ENCODE data around the gene SOCS6. TPM values are rescaled to one million over a fixed set of nuclear protein-coding genes. Genes with fewer than 3 reads are reported as not detected.
"Not testable (repeated sequence)": the region's sequence is repeated elsewhere in the genome, so short reads cannot be mapped to it uniquely, and the experiment has no call there.

Gene SOCS6
- polyA plus RNA-seq, 5 donors, result 17.5 to 26.9 (median 22.8) TPM

DNA sequence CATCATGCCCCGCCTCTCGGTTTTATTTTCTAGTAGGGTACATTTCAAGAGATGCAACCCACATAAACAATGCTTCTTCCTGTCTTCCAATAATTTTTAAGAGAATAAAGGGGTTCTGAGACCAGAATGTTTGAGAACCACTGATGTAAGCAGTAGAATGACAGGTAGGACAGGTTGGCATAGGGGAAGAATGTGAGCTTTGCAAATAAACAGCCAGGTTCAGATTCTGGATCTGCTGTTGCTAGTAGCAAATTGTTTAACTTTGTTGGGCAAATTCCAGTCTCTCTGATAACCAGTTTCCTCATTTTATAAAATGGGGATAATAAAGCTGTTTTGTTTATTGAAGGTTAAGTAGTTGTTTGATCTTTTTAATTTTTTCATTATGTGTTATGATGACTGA lies 32.8 kb downstream of the SOCS6 start:
- no peak for DNase-seq

DNA sequence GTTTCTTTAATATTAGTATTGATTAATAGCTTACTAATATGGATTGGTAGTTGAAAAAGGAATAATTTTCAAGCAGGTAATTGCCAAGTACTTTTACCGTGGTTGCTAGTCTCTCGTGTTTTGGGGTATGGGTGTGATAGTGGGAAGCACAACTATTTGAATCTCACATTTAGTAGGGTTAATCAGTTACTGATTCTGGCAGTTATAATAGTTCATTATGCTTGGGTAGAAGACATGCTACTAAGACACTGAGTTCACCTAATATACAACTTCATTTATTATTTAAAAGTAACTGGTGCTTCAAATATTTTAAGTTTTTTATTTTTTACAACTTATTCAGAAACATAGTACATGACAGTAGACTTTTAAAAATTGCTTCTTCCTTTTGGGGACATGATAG lies 33.5 kb downstream of the SOCS6 start:
- no peak for DNase-seq

- DNase-seq, result no peak
These were observed 34.1 kb downstream of the SOCS6 start for GRCh38 chr18:70322928-70323327.

GRCh38 chr18:70324897-70325296 lies 36.1 kb downstream of the SOCS6 start:
- no peak for DNase-seq

- DNase-seq, result no peak
These were observed 37.4 kb downstream of the SOCS6 start for GRCh38 chr18:70326255-70326654.

DNA sequence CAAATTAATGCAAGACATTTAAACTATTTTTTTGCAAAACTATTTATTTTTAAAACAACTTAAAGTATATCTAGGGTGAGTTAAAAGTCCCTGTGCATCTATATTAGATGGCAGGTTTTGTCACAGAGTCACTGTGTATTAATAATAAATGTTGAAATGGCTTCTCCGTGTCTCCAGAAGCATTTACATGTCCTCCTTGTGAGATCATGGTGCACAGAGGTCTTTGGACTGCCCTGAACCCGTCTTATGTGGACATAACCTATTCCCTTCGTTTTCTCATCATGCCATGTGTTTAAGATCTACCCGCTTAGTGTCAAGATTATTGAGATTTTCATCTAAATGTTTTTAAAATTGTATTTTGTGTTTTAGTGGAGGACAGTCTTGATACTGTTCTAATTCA lies 39.3 kb downstream of the SOCS6 start:
- DNase-seq, result no peak

DNA sequence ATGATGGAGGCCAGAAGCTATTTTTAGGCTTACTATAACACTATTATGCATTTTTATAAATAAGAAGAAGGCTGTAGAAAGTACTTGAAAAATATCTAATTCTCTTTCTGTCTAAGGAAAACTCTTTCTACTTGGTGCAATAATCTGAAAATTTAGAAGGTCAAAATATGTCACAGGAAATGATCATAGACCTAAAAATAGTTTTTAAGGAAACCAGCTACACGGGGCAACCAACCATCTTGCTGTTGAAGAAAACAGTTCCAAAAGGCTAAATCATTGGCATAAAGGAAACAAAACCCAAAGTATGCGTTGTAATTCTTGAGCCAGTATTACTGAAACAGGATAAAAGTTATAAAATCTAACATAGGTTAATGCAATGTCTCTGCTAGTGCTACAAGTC lies 40.2 kb downstream of the SOCS6 start:
- no peak for DNase-seq

DNA sequence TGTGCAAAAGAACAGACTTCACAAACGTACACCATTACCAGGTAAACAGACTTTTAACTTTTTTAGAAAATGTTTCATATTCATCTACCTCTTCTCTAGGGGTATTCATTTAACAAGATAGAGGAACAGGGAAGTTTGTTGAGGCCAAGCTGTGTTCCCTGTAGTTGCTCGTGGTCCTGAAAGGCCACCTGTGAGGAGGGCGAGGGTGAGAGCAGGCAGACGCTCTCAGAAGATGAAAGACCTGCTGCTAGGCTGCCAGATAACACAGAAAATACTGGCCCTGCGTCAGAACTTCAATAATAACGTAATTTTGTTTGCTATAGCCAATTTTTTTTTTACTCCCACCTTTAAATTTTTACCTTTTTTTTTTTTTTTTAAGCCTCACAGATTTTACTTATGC lies 42.0 kb downstream of the SOCS6 start:
- no peak for DNase-seq

- no peak for DNase-seq
These were observed 42.7 kb downstream of the SOCS6 start for GRCh38 chr18:70331456-70332097.

DNA sequence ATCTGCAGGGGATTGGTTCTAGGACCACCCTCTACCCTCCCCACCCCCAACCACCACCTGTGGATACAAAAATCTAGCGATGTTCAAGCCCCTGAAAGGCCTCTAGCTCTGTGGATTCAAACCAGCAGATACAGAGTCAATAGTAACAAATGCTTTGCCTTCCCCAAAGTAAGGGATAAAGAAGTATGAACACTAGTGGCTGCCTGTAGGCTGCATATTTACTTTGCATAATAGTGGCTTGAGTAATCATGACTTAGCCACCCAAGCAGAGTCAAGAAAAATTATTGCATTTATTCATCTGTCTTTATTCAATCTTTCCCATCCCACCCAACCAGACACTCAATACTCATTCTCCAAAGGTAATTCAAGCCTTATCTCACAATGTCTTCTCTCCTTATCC lies 43.8 kb downstream of the SOCS6 start:
- no peak for DNase-seq

DNA sequence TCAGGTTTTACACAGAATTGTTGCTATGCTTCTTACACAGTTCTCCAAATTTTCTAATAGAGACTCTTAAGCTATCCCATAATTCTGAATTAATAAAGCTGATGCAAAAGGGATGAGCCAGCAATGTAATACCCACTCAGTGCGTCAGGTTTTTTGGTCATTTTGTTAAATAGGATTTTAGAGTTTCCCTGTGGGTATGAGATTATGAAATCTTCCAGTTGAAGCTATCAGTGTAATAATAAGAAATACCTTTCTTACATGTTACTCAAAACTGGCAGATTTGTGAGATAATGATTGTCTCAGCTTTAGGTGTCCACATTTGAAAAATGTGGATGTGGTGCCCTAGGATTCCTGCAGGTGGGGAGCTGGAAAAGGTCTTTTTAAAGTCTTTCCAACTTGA lies 44.5 kb downstream of the SOCS6 start:
- DNase-seq, result no peak

DNA sequence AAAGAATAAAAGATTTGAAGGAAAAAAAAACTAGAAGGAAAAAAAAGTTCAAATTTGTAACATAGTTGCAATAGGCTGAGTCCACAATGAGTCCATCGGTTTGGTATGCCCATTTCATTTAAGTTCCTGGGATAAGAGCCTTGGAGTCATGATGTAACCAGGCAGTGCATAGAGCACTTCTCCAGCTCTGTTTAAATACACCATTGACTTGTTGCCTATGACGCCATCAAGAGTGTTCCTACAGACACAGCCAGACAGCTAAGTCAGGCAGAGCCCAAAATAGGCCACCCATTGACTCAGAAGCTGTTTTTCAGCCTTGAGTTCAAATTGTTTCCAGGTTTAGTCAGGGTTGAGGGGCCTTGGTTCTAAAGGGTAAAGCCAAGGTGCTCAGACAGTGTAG lies 44.9 kb downstream of the SOCS6 start:
- DNase-seq, result no peak

DNA sequence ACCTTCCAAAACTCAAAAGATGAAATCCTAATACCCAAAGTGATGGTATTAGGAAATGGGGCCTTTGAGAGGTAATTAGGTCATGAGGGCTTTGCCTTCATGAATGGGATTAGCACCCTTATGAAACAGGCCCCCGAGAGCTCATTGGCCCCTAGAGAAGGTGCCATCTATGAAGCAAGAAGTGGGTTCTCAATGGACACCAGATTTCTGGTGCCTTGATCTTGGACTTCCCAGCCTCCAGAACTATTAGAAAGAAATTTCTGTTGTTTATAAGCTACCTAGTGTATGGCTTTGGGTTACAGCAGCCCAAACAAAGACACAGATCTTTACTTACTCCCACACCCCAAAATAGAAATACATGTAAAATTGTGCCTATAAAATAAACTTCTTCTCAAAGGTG lies 45.4 kb downstream of the SOCS6 start:
- DNase-seq, result no peak

DNA sequence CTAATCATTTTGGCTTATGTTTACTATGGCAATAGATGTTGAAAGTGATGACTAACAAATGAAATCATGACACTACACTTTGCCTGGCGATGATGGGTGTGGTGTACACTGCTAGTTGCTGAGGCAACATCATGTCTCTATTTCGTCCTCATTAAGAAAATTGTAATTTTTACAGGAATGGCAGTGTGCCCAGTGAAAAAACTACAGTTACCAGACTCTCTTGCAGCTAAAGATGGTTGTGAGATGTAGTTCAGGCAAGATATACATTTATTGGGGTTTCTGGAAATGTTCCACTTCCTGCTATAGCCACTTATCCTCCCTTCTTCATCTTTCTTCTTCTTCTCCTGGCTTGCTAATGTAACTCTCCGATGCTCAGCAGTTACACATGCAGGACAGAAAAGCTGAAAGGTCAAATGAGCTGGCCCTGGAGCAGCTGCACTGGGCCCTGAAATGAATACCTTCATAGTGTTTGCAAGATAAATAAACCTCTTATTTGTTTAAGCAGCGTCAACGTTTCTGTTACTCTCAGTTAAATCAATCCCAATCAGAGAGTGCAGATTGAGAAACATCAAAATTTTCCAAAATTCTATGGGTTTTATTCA lies 46.0 kb downstream of the SOCS6 start:
- DNase-seq, result no peak

DNA sequence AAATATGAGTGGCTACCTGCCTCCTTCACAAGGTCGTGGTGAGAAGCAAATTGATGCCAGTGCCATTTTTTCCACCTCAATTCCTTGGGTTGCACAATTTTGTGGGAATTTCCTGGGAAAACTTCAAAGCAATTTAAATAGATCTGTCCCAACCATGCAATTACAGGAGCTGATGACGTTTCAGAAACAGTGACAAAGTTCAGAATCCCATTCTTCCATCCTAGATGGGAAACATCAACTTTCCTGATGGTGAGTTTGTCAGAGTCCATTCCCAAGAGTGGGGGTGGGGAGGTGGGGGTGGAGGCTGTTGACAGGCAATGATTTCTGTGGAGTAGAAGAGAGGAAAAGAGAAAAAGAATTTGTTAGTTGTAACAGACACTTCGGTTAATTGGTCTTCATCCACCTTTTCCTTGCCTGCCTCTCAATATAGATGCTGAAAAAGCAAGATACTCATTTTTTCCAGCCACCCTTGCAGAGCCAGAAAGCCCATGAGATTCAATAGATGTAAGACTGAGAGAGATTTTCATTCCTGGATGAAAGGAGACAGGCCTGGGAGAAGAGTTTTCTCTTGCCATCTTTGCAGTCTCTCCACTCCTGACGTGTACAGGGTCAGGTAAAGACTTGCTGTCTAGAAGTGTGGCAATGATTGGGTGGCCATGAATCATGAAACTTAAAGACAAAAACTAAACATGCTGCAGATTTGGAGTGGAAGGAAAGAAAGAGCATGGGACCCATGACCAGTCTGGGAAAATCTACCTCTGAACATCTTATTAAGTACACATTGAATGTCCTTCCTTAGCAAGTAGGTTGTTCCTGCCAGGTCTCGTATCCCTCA lies 47.3 kb downstream of the SOCS6 start:
- DNase-seq, result no peak

DNA sequence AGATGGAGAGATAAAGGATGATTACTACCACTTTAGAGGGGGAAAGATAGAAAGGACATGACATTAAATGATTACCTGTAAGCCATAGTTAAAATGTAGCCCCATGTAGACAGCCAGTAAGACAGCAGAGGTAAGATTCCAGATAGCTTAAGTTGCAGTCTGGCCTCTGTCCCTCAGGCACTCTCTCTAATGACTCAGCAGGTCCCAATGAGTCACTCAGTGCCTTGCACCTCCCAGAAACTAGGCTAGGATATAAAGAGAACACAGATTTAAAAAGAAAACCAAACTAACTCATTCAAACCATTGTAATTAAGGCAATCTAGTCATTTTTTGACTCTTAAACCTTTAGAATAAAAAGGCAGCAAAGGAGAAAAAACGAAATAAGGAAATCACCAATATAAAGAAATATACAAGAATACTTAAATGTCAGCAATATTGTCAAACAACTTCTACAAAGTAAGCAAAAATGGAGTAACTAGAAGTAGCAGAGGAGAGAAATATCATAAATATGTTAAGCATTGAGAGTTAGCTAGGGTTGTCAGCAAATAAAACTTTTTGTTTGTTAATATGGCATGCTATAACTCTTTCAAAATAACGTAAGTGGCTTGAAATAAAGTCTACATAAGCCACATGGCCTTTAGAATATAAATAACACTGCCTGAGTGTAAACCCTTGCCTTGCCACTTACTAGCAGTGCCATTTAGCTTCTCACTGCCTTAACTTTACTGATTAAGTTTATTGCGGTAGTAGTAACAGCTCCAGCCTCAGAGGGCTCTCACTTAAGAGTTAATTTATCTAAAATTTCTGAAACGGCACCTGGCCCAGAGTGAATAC lies 48.5 kb downstream of the SOCS6 start:
- DNase-seq, result no peak

- no peak for DNase-seq
These were observed 50.0 kb downstream of the SOCS6 start for GRCh38 chr18:70338890-70339289.

GRCh38 chr18:70339915-70340314 lies 51.1 kb downstream of the SOCS6 start:
- no peak for DNase-seq

GRCh38 chr18:70348481-70348880 lies 59.6 kb downstream of the SOCS6 start:
- not testable (repeated sequence) for DNase-seq

DNA sequence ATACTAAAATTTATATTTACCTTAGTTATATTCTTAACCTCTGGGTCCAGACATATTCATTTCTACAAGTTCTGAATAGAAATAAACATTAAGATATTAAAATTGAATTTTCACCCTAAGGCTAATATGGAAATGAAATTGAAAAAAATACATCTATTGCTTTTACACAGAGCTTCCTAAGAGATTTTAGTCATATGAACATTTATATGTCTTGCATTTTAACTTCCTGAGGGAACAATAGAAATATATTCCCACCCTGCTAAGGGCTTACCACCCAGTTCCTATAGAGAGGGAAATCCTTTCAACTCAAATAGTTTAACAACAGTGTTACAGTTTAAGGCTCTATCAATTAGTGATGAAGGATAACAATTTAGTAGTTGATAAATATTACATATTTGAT lies 60.5 kb downstream of the SOCS6 start:
- no peak for DNase-seq

- DNase-seq, result no peak
These were observed 65.2 kb downstream of the SOCS6 start for GRCh38 chr18:70354080-70354479.

DNA sequence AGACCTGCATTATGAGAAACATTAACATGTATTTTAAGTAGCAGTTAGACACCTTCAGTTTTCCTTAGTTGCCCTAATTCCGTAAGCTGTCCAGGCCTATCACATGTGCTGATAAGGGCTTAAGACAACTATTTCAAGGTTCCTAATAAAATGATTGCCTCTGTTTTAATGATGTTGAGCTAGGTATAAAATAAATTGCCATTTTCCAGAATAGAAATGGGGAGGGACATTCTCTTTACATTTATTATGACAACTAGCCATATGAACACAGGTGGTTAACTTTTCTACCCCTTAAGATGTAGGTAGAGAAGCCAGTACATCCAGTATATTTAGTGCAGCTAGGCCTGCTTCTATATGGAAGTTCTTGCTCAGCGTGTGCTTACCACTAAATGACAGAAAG lies 65.9 kb downstream of the SOCS6 start:
- DNase-seq, result no peak

All from right lung (tissue), 5 donors.